GM18508 (cell line): ENCODE measurements around the gene RPS6KA2.

Experiments
- ATAC-seq: cut with Tn5 transposase; IDR thresholded peaks from one replicate; pipeline ENCODE4 v1.9.1; 2021; ENCODE audit warnings: moderate number of reproducible peaks; ENCODE audit not compliant: insufficient read depth, unreplicated experiment

The RPS6KA2 gene

DNA sequence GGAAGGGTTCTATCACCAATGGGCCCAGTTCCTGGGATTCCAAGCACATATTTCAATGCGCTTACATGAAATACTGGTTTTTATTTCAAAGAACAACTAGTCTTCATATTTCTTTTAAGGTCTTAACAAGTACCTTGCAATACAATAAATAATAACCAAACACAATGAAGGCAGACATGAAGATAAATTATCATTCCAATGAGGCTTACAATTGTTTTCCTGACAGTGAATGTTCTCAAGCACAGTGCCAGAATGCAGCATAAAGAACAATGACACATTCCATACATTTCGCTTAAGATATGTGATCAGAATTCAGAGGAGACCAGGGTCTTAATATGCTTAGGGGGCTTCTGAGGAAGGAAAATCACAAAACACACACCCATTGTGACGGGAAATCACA lies 66.8 kb downstream of the RPS6KA2 start:
- no peak for ATAC-seq

DNA sequence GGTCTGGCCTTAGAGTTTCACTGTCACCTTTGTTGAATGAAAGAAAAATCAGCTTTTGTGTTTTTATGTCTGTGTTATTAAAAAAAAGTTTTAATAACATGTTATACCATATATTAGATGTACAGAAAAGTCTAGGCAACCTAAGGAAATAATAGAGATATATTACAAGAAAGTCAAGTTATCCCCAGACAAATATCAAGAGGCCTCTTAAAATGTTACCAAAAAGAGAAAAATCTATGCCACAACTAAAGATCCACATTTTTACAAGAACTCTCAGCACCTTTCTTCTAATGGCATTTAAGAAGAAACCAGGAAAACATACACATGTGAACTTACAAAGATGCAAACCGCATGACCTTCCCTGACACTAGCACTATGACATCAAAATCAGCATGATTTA lies 67.4 kb downstream of the RPS6KA2 start:
- ATAC-seq: no peak

DNA sequence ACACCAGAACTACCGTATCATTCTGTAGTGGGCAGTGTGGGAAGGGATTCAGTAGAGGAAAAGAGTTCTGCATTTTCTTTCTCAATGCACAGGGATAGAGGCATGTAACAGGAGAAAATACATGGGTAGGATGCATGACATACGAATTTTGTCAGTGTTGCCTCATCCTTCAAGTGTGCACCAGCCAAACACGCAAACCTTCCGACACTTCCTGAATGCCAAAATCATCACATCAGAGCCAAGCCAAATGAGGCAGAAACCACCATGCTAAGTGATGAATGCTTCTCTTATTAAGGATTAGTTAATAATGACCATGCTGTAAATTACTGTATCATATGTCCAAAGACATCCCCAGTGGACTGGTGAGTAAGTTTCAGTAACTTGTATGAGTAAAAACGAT lies 67.8 kb downstream of the RPS6KA2 start:
- ATAC-seq: no peak

DNA sequence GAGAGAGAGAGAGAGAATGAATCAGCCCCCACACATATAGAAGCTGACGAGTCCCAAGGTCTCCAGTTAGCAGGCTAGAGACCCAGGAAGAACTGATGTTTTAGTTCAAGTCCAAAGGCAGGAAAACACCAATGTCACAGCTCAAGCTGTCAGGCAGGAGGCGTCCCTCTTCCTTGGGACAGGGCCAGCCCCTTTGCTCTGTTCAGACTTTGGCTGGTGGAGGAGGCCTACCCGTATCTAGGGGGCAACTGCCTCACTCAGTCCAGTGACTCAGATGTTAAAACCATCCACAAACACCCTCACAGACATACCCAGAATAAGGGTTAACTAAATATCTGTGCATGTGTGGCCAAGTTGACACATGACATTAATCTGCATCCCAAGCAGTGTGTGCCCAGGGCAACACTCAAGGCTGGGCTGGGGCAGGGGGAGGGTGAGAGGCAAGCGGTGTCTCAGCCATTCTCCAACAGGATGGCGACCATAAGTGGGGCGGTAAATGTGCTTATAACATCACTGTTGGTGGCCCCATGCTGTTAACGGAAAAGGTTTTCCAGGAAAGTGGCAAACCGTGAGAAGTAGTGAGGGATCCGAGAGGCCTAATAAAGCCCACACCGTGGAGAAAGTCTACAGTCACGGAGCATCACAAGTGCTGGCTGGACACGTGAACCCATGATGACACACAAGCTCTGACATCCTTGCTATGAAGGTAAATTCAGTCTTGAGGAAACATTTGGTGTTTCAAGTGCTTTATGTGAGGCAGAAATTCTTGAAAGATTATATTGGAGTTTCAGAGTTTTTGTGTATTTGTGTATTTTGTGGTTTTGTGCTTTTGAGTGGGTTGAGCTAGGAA lies 68.7 kb downstream of the RPS6KA2 start:
- ATAC-seq: no peak

DNA sequence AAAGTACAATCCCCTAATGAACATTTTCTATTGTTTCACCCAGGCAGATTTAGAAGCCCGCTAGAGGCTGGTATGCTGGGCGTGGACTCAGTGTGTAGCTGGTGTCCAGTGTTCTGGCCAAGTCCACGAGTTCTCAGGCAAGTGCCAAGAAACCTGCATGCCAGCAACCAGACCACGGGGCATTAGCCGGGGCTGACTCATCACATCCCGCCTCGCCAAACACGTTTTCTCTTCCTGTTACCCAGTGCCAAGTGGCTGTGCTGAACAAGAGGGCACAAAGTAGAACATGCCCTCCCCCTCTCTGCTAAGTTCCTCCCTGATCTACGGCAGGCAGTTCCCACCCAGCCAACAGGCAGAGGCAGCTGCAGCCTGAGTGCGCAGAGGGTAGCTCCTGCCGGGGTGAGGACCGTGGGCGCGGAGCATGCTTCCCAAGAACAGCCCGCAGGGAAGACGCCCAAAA lies 70.2 kb downstream of the RPS6KA2 start:
- ATAC-seq: no peak

DNA sequence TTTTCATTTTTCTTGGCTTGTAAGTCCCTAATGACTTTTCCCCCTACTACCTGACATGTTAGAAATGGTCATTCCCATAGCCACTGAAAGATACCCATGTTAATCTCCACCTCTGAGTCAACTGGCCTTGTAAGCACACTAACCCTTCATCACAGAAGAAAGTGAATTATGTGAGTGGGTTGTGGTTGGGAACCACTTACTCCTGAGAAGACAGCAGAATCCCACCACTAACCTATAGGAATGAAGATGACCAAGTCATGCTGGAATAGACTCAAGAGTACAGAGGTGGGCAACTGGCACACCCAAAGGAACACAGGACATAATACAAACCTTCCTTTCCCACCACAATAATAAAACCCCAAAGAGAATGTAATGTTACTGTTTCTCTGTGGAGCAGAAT lies 70.7 kb downstream of the RPS6KA2 start:
- no peak for ATAC-seq

DNA sequence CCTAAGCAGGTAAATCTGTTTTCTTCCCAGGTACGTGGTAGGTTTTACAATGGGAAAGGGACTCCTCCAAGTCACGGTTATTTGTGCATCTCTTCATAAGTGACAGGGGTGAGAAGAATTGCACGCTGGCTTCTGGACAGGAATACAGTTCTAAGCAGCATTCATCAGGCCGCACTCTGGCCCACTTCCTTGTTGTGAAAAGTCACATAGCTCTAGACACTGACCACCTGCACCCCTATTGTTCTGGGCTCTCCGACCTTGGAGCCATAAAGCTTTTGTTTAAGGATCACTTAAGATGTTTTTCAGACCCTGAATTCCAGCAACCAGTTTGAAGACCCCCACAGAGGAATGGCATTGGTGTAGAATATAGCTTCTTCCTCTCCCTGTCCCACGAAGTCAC lies 72.0 kb downstream of the RPS6KA2 start:
- ATAC-seq: no peak

DNA sequence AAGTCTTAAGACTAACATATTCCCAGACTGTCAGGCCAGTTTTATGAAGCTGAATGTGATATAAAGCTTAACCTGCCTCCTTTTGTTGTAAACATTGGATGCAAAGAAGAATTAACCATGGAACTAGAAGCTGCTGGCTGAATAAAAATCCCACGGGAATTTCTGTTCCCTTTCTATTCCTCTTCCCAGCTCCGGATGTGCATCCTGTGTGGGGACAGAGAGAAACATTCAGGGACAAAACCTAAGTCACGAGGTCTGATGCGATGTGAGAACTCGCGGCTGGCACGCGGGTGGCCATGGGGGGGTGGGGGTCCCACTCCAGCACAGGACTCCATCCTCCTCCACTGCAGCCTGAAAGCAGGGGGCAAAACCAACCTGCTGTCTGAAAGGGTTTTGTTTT lies 72.7 kb downstream of the RPS6KA2 start:
- no peak for ATAC-seq

DNA sequence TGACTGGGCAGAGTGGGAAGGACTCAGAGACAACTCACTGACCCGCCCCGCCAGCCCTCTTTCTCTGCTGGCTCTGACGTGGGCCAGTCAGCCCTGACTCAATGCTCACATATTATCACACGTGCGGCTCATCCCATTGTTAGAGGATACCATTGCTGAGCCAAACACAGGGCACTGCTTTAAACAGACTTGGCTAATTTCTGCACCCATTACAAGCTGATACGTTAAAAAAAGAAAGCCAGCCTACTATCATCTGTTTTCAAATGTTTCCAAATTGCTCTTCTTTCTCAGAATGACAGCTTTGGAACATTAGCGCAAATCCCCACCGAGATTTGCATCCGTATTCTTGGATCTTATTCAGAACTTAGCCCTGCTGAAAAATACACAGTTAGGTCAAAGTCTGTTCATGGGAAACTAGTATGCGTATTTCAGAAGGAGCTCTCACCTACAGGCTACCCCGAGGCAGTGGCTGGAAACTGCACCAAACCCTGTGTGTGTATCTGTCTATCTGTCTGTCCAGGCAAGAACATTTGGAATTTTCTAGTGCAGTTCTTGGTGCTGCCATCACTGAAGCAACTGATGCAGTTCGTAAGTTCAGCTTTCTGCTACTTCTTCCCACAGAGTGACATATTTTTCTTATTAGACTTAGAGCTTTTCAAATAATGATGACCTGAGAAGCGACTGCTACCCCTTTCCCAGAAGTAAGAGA lies 73.3 kb downstream of the RPS6KA2 start:
- no peak for ATAC-seq

DNA sequence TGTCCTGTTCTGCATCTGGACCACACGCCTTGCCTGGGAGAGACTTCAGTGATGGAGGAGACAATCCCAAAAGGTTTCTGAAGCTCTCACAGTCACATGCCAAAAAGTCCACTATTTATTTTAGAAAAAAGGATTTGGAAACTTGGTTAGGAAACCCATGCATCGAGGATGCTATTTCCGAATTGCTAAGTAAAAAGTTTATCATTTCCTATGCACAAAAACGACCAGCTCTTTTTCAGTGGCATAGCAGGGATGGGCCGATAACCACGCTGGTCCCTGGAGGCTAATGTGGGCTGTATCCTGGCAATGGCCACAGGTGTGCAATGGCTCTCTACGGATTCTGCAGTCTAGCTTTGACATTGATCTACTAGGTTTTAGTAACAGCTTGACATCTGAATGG lies 74.5 kb downstream of the RPS6KA2 start:
- no peak for ATAC-seq

DNA sequence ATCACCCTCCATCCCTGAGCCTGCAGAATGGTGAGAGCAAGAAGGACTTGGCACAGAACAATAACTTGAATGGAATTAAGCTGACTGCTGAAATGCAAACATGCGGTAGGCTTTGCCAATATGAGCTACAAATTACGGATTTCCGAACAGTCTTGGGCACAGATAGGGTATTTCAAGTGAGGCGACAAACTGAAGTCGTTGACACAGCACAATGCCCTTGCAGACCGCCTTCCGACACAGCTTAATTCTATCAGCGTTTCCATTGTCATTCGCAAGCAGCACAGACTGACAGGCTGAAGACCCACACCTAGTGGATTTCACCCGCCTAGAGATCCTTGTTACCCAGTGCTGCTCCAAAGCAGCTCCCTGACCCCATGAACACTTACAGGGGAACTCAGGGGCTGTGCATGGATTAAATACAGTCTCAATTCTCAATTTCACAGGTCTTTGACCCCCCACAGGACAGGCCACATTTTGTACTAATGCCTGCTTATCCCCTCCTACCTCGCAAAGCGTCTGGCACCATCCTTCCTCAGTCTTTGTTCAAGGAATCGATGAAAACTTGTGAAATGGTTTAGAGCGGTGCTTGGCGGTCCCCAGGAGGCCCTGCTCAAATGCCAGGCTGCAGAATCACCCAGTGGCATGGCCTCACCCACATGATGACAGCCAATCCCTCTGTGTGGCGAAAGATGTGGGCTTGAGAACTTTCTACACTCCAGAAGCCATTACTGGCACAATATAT lies 75.1 kb downstream of the RPS6KA2 start:
- no peak for ATAC-seq

DNA sequence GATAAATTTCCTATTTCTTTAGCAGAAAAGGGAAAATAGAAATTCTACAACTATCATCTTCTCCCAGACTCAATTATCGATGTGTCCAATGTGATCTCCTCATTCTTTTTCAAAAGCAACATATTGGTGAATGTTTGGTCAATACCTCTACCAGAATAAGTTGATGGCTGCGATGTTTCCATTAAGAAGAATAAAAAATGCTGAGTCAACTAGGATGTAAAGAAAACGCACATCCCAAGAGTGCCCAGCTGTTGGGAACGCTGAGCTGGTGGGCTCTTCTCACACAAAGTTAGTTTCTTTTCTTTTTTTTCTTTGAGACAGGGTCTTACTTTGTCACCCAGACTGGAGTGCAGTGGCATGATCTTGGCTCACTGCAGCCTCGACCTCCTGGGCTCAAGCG lies 80.4 kb downstream of the RPS6KA2 start:
- no peak for ATAC-seq

DNA sequence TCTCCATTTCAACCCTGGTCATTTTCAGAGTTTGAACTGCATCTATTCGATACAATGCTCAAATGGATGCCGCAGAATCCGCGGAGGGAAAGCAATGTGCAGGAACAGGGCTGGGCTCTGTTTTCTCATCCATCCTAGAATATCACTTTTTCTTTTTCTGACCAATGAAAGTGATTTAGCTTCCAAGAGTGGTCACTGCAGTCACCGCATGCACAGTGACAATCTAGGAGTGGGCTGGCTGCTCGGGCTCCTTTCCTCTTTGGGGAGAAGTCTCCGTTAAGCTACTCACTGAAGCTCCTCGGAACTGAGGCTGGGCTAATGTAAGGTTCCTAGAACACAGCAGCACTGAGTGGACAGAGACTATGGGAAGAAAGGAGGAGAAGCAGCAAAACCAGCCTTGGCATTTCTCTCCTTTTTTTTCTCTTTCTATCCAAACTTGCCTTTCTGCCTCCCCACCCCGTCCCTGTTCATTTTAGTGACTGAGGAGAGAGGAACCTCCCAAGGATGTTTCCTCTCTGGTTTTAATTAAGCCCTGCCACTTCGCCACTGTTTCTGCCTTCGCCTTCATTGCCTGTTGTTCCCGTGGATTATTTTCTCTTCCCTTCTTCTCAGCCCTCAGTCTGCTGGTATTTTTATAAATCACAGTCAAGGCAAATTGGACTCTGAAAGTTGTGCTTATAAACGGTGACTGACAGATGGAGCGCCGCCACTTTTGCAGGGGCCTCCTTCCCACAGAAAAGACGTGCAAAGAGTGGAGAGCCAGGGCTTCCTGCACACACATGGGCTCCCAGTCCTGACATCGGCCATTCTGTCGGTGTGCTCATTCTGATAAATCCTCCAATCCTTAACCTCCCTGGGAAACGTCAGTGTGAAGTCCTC lies 81.7 kb downstream of the RPS6KA2 start:
- ATAC-seq: no peak

DNA sequence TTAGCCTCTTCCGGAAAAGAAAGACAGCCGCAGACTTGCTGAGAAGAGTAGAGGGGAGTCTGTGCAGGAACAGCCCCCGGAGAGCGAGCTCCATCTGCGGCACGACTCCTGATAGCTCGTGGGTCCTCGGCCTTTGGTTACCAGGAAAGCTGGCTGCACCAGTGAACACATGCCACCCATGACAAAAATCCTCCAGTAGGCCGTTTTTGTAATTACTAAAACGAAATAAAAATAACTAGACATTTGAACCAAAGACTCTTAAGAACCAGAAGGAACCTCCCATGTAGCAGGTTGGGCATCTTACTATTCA lies 82.8 kb downstream of the RPS6KA2 start:
- ATAC-seq: no peak

DNA sequence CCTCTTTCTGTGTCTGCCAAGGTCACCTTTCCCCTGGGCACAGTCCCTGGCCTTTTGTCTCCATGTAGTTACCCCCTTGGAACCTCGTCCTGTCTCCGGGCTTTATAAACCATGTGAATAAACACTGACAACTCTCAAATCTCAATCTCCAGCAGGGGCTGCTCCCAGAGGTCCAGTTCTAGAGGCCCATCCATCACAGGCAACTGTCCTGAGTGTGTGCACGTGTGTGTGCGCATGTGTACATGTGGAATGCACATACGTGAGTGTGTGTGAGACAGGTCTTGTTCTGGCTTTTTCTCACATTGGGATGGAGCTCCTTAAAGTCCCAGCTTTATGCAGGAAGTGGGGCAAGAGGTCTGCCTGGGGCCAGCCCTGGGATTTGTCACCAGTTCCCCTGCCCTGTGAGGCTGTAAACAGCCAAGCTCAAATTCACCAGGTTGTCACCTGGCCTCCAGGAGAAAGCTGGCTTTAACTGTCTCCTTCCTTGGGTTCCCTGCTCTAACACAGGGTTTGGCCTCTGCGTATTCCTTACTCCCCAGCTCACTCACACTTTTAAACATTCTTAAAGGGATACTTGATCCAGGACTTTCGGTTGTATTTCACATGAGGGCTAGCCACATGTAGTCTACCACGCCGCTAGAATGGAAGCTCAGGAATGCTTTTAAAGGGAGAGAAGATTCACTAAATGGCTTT lies 83.3 kb downstream of the RPS6KA2 start:
- ATAC-seq: no peak

DNA sequence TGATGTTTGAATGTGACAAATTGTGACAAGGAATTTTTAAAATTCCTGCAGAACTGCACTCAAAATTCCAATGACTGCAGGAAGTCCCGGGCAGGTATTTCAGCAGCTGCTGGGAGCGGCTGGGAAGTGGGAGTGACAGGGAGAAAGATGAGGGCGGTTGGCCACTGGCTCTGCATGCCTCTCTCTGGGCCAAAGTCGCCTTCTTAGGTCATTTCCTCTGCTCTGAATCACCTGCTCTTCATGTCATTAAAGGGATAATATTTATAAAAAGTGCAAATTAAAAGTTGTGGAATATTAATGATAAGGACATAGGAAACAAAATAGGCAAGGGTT lies 84.5 kb downstream of the RPS6KA2 start:
- no peak for ATAC-seq

DNA sequence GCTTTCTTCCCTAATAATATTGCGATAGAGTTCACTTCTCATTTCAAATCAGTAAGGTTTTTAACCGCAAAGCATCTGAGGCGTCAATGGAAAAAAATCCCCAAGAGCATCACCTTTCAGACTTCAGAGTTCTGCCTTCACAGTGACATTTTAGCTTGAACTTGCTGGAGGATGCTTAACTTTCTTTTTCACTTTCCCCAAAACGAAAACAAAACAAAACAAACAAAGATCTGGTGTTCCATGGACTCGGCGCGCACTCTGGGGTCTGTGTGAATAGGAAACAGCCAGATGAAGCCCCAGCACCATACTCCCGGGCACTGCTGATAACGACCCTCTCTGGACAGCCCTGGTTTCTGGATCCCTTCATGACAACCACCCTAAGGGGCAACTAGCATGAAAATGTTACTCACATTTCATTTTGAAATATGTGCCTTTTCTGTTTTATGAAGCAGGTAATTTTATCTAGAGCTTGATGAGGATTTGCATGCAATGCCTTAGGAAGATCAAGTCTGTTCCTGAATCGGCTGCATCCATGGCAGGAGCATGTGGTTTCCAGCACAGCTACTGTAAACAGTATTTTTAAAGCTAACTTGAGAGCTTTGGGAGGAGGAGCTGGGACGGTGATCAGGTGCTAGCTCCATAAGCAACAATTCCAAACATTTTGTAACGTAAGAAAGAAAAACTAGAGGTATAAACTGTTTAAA lies 85.0 kb downstream of the RPS6KA2 start:
- no peak for ATAC-seq

DNA sequence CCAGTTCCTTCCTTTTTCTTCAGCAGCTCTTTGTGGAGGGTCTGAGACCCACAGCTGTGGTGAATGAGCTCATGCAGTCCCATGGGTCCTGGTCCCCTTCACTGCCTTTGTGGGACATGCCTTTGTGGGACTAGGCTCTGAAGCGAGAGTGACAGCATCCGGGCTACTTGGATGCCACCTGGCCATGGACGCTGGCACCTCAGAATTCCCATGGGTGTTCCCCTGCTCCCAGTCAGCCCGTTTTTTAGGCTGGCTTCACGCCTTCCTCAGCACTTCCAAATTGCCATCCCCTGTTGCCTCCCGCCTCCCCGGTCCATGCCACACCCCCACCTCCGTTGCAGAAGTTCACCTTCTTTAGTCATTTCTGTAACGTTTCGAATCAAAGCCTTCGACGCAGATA lies 85.7 kb downstream of the RPS6KA2 start:
- peak; percentile 19 for ATAC-seq

DNA sequence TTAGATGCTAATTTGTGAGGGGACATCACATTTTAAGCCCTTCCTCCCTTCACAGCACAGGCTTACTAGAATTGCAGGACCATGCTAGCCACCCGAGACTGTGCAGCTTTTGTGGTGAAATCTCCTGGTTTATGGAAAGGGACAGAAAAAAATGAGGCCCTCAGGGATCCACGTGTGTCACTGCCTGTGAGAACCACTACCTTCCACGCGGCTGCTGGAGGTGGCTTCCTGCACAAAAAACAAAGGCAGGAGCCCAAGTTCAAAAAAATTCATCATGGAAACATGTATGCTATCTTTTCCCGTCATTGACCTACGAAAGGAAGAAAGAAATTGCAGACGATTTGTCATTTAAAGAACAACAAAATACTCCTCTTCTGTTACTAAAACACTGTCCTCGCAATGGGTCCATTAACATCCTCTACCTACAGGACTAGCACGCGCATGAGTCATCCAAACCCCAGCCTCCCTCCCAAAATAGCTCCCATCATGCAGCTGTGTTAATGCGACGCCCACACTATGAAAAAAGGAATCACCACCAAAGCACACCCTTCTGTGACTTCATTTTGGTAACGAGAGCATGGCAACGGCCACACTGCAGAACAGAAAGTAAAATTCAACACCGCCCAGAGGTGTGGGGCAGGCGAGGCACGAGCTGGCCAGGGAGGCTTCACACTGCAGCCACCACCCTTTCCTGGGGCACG lies 86.3 kb downstream of the RPS6KA2 start:
- peak; percentile 96 for ATAC-seq
